Cardiac muscle cell (in vitro differentiated cells and primary cell): ENCODE results near the gene HSD17B12. TPM values are rescaled to one million over a fixed set of nuclear protein-coding genes. Genes with fewer than 3 reads are reported as not detected.

Source experiments
- DNase-seq, 2 donors: peaks; one replicate each; pipeline versions ENCODE4 v3.0.0 to v3.0.0-alpha.2; 2010 to 2017; ENCODE audit warnings: low read depth in 1 of 2, low spot score in 1 of 2
- H3K27ac ChIP-seq: fragments of 200-600 bp; sonication (generic); 2 replicates; pipeline ENCODE4 v1.5.1; 2016
- H3K27me3 ChIP-seq: fragments of 200-600 bp; sonication (generic); 2 replicates; pipeline ENCODE4 v1.6.0; 2016; ENCODE audit warnings: control low read depth
- H3K36me3 ChIP-seq: fragments of 200-600 bp; sonication (generic); 2 replicates; pipeline ENCODE4 v1.5.1; 2016; ENCODE audit warnings: control low read depth
- H3K4me1 ChIP-seq: fragments of 200-600 bp; sonication (generic); 2 replicates; pipeline ENCODE4 v1.8.1; 2017; ENCODE audit warnings: low read depth, mild to moderate bottlenecking, mixed run types
- H3K4me3 ChIP-seq: fragments of 200-600 bp; sonication (generic); 2 replicates; pipeline ENCODE4 v1.5.1; 2016; ENCODE audit warnings: mild to moderate bottlenecking
- H3K9me3 ChIP-seq: fragments of 200-600 bp; sonication (generic); 2 replicates; pipeline ENCODE4 v1.5.1; 2017; ENCODE audit warnings: low read depth, mild to moderate bottlenecking, control low read depth
- polyA plus RNA-seq: library from polyadenylated mRNA; unstranded; fragments of >200 nt; fragmentation: Nextera tagmentation; extraction: Ambion mirVana; gene quantifications from 2 replicates; pipeline ENCODE4 v1.2.1, GENCODE V29; 2016
- total RNA-seq: library from RNA; depleted of rRNA; stranded (reverse); fragments of >200 nt; gene quantifications from 2 replicates; pipeline ENCODE4 v1.2.3, GENCODE V29; 2016
- TF ChIP-seq, protein P1 (sequence below): IDR thresholded peaks from 2 replicates; pipeline ENCODE4 v1.5.1; 2012; ENCODE audit warnings: low read depth, mild to moderate bottlenecking, low read length

HSD17B12 gene
- total RNA-seq (52.4 and 68.9 TPM in 2 replicates), polyA plus RNA-seq (89.0 and 99.4 TPM in 2 replicates)

- Histone ChIP-seq H3K9me3 (no peaks in the 10 kb centered on the region), H3K4me3 (peak within 1 kb of the TSS; percentile 88), H3K4me1 (peaks cover 12% of the 10 kb centered on the region), H3K36me3 (peaks cover 7% of the 10 kb centered on the region), H3K27ac (peak within 1 kb of the TSS; percentile 94), H3K27me3 (no peaks in the 10 kb centered on the region)
- DNase-seq = peak; percentile 98 to 100
- TF ChIP-seq, protein P1, sequence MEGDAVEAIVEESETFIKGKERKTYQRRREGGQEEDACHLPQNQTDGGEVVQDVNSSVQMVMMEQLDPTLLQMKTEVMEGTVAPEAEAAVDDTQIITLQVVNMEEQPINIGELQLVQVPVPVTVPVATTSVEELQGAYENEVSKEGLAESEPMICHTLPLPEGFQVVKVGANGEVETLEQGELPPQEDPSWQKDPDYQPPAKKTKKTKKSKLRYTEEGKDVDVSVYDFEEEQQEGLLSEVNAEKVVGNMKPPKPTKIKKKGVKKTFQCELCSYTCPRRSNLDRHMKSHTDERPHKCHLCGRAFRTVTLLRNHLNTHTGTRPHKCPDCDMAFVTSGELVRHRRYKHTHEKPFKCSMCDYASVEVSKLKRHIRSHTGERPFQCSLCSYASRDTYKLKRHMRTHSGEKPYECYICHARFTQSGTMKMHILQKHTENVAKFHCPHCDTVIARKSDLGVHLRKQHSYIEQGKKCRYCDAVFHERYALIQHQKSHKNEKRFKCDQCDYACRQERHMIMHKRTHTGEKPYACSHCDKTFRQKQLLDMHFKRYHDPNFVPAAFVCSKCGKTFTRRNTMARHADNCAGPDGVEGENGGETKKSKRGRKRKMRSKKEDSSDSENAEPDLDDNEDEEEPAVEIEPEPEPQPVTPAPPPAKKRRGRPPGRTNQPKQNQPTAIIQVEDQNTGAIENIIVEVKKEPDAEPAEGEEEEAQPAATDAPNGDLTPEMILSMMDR = no peak
Observed at GRCh38 chr11:43680521-43681400, at the start of gene HSD17B12. HSD17B12 (plus strand) TSS chr11:43680738; CDS start chr11:43680828, 90 bp downstream.

DNA sequence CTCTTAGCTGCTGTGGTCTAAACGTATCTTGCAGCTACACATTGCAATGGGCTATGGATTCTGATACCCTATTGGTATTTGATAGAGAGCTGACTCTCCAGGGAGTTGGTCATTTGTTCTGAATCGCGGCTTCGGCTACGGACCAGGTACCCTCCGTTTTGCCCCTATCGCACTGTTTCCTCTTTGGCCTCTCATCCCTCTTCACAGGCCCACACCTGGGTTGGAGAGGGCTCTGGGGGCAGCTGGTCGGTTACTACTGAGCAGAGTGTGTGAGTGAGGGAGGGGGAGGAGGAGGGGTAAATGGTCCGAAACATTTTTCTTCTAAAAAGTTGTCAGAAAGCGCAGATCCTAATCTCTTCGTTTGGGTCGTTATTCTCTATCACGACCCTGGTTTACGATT lies 48.8 kb upstream of the HSD17B12 start:
- Histone ChIP-seq H3K36me3 (no peaks in the 10 kb centered on the region), H3K4me1 (no peaks in the 10 kb centered on the region), H3K27ac (no peak overlapping the region), H3K4me3 (no peak overlapping the region), H3K9me3 (no peaks in the 10 kb centered on the region), H3K27me3 (peaks cover 24% of the 10 kb centered on the region)
- DNase-seq = no peak
- TF ChIP-seq, protein P1 = no peak

DNA sequence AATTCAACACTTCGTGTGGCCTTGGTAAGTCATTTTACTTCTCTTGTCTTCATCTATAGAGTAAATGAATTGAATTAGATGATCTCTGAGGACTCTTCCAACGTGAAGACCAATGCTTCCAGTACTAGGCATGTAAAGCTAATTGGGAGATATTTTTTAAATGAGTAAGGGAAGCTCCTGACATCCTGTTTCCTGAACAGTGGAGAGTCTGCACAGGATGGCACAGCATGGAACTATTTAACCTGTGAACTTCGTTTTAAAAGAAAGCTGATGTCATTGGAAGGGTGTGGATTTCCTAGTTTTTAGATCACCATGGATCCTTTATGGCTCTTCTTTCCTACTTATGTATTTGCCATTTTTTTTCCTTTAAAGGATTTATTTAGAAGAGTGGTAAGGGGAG lies 48.4 kb upstream of the HSD17B12 start:
- Histone ChIP-seq H3K9me3 (no peaks in the 10 kb centered on the region), H3K27me3 (peaks cover 24% of the 10 kb centered on the region), H3K4me3 (no peak overlapping the region), H3K27ac (no peak overlapping the region), H3K36me3 (no peaks in the 10 kb centered on the region), H3K4me1 (no peaks in the 10 kb centered on the region)
- TF ChIP-seq, protein P1 = no peak
- DNase-seq = no peak

DNA sequence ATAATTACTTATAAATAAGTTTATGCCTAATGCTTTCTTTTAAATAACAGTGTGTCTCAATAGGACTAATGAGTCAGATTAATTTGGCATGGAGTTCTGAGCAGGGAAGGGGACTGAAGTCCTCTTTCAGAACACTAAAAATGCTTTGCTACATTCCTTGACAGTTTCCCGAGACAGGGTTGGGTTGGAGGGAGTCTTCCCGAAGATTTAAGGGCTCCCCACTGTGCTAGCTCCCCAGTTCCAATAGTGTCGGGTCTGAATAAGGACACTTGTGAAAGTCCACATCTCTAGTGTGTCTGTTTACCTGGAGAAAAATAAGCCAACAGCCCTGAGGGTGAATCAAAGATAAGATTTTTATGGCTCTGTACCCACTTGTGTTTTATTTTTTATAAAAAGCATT lies 41.8 kb upstream of the HSD17B12 start:
- TF ChIP-seq, protein P1 = no peak
- Histone ChIP-seq H3K27me3 (peaks cover 28% of the 10 kb centered on the region), H3K4me3 (no peak overlapping the region), H3K27ac (no peak overlapping the region), H3K36me3 (no peaks in the 10 kb centered on the region), H3K4me1 (no peaks in the 10 kb centered on the region), H3K9me3 (no peaks in the 10 kb centered on the region)
- DNase-seq = no peak

GRCh38 chr11:43639224-43639623 lies 41.3 kb upstream of the HSD17B12 start:
- Histone ChIP-seq H3K4me3 (no peak overlapping the region), H3K4me1 (no peaks in the 10 kb centered on the region), H3K27me3 (peaks cover 28% of the 10 kb centered on the region), H3K36me3 (no peaks in the 10 kb centered on the region), H3K27ac (no peak overlapping the region), H3K9me3 (no peaks in the 10 kb centered on the region)
- TF ChIP-seq, protein P1 = no peak
- no peak for DNase-seq
